ENCODE results near the gene NTRK2. TPM values are rescaled to one million over a fixed set of nuclear protein-coding genes. Genes with fewer than 3 reads are reported as not detected.

The NTRK2 gene
- total and polyA plus RNA-seq, 8 donors, result 6.0 to 31.4 (median 14.5) TPM

- ATAC-seq, result peak in 2 of 4 donors; percentile 27 to 63
- DNase-seq, result no peak
- Histone ChIP-seq H3K4me1 (no peaks in the 10 kb centered on the region), H3K4me3 (no peak overlapping the region), H3K9me3 (no peaks in the 10 kb centered on the region), H3K27ac (peak overlapping the region in 2 of 4 donors; percentile 25 to 37), H3K27me3 (peaks cover 0 to 6% (median 0%) of the 10 kb centered on the region in 4 donors), H3K36me3 (no peaks in the 10 kb centered on the region)
- no peak for FAIRE-seq
- intact Hi-C loops (cut with DNase I), result no loop called here
- WGBS, 2 donors, result 47 to 60% methylated on average over 2 of the region's 2 CpGs
- no peak for TF ChIP-seq CTCF (IDR thresholded peaks at IDR 0.05)
Observed at GRCh38 chr9:84759300-84759750, 89.8 kb downstream of the NTRK2 start.

GRCh38 chr9:84759804-84760203, 90.3 kb downstream of the NTRK2 start:
- TF ChIP-seq CTCF (IDR thresholded peaks at IDR 0.05), result no peak
- Histone ChIP-seq H3K4me1 (no peaks in the 10 kb centered on the region), H3K36me3 (no peaks in the 10 kb centered on the region), H3K9me3 (no peaks in the 10 kb centered on the region), H3K27me3 (peaks cover 0 to 6% (median 0%) of the 10 kb centered on the region in 4 donors), H3K27ac (no peak overlapping the region), H3K4me3 (no peak overlapping the region)
- ATAC-seq, result no peak
- no peak for DNase-seq
- no peak for FAIRE-seq
- WGBS, 2 donors, result 61 to 66% methylated on average over 2 of the region's 2 CpGs
- intact Hi-C loops (cut with DNase I), result no loop called here

- no peak for ATAC-seq
- no peak for DNase-seq
- 80 to 85% methylated on average over 2 of the region's 2 CpGs for WGBS, 2 donors
- Histone ChIP-seq H3K27ac (no peak overlapping the region), H3K4me1 (no peaks in the 10 kb centered on the region), H3K4me3 (no peak overlapping the region), H3K27me3 (peaks cover 0 to 6% (median 0%) of the 10 kb centered on the region in 4 donors), H3K36me3 (no peaks in the 10 kb centered on the region), H3K9me3 (no peaks in the 10 kb centered on the region)
- intact Hi-C loops (cut with DNase I), result no loop called here
- TF ChIP-seq CTCF (IDR thresholded peaks at IDR 0.05), result no peak
- FAIRE-seq, result no peak
Observed at GRCh38 chr9:84761137-84761808, 91.7 kb downstream of the NTRK2 start.

GRCh38 chr9:84772511-84772910, 103.0 kb downstream of the NTRK2 start:
- DNase-seq, result no peak
- no peaks in the 10 kb centered on the region for H3K4me1 ChIP-seq
- H3K9me3 ChIP-seq, result no peaks in the 10 kb centered on the region
- H3K36me3 ChIP-seq, result no peaks in the 10 kb centered on the region
- intact Hi-C loops (cut with DNase I), result no loop called here
- no peak overlapping the region for H3K27ac ChIP-seq
- H3K27me3 ChIP-seq, result no peaks in the 10 kb centered on the region
- no peak for ATAC-seq
- no peak for TF ChIP-seq CTCF (IDR thresholded peaks at IDR 0.05)
- no peak overlapping the region for H3K4me3 ChIP-seq
- FAIRE-seq, result no peak
- WGBS, 2 donors, result 58 to 70% methylated on average over 3 of the region's 3 CpGs

- no peak for FAIRE-seq
- no peak for TF ChIP-seq CTCF (IDR thresholded peaks at IDR 0.05)
- no peaks in the 10 kb centered on the region for H3K9me3 ChIP-seq
Observed at GRCh38 chr9:84773022-84773421, 103.5 kb downstream of the NTRK2 start.

More at GRCh38 chr9:84773022-84773421, 103.5 kb downstream of the NTRK2 start:
- no peaks in the 10 kb centered on the region for H3K4me1 ChIP-seq
- intact Hi-C loops (cut with DNase I), result no loop called here
- no peak overlapping the region for H3K4me3 ChIP-seq
- no peaks in the 10 kb centered on the region for H3K27me3 ChIP-seq
- H3K36me3 ChIP-seq, result no peaks in the 10 kb centered on the region
- H3K27ac ChIP-seq, result no peak overlapping the region
- DNase-seq (no peak), ATAC-seq (no peak)

Data from pancreas (tissue), 10 donors.